ENCODE data around the gene MINDY1.

- TF ChIP-seq CTCF (IDR thresholded peaks at IDR 0.05; ENCODE audit: poor library complexity) (no peak), EZH2phosphoT487 (IDR thresholded peaks at IDR 0.05; ENCODE audit: low read depth, severe bottlenecking, unreplicated experiment) (no peak), EZH2 (IDR thresholded peaks at IDR 0.05; ENCODE audit: borderline replicate concordance) (no peak)
Measured at GRCh38 chr1:151003180-151003579, 3.5 kb downstream of the MINDY1 start.
